Raji (cell line): ENCODE results near the gene SLC4A2.
A peak's percentile ranks its signal among the peaks of the same experiment; 100 is the strongest.

Experiments used
- POLR2A ChIP-seq: IDR thresholded peaks from 2 replicates; pipeline ENCODE4 v1.6.1; 2011; ENCODE audit warnings: low read depth, low read length, control low read depth; ENCODE audit not compliant: insufficient read depth

SLC4A2 gene

GRCh38 chr7:151066273-151066974, 7.0 kb downstream of the SLC4A2 start:
- TF ChIP-seq POLR2A: no peak

DNA sequence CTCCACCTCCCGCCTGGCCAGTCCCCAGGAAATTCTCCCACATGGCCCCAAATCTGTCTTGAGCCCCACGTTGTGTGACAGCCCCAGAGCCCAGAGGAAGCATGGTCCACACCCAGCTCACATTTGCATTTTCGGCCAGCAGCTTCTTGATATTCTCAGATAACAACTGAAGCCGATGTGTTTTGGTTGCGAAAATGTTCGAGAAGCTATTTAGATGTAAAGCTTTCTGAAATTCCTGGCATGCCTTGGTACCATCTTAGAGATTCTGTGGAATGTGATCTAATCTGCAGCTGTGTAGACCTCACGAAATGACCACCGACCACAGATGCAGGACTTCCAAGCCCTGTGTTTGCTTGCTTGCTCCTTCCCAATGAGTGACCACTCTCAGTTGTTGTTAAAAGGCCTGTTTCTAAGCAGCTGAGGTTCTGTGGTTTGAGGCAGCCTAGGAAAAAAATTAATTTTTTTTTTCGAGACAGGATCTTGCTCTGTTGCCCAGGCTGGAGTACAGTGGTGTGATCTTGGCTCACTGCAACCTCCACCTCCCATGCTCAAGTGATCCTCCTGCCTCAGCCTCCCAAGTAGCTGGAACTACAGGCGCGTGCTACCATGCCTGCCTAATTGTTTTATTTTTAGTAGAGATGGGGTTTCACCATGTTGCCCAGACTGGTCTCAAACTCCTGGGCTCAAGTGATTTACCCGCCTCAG, 8.8 kb downstream of the SLC4A2 start:
- TF ChIP-seq POLR2A: no peak

GRCh38 chr7:151069841-151070573, 10.6 kb downstream of the SLC4A2 start:
- no peak for TF ChIP-seq POLR2A

DNA sequence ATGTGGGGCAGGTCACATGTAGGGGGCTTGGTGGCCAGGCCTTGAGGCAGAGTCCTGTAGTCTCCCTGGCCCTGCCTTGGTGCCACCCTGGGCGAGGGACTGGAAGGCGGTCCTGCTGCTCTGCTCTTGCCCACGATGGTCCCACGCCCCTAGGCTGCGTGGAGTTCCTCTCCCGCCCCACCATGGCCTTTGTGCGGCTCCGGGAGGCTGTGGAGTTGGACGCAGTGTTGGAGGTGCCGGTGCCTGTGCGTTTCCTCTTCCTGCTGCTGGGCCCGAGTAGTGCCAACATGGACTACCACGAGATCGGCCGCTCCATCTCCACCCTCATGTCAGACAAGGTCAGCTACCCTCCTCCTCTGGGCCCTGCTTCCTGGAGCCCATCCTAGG, 11.2 kb downstream of the SLC4A2 start:
- no peak for TF ChIP-seq POLR2A

DNA sequence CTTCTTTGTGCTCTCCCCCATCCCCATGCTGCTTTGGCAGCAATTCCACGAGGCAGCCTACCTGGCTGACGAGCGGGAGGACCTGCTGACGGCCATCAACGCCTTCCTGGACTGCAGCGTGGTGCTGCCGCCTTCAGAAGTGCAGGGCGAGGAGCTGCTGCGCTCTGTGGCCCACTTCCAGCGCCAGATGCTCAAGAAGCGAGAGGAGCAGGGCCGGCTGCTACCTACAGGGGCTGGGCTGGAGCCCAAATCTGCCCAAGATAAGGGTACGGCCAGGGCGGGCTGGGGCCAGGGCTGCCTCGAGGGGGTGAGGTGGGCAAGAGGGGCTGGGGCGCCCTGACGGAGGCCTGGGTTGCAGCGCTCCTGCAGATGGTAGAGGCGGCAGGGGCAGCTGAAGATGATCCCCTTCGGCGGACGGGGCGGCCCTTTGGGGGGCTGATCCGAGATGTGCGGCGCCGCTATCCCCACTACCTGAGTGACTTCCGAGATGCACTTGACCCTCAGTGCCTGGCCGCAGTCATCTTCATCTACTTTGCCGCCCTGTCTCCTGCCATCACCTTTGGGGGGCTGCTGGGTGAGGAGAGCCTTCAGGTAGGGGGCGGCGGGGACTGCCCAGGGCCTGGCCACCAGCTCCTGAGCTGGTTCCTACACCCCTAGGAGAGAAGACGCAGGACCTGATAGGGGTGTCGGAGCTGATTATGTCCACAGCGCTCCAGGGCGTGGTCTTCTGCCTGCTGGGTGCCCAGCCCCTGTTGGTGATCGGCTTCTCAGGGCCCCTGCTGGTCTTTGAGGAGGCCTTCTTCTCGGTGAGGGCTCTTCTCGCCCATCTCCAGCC, 11.9 kb downstream of the SLC4A2 start:
- no peak for TF ChIP-seq POLR2A

DNA sequence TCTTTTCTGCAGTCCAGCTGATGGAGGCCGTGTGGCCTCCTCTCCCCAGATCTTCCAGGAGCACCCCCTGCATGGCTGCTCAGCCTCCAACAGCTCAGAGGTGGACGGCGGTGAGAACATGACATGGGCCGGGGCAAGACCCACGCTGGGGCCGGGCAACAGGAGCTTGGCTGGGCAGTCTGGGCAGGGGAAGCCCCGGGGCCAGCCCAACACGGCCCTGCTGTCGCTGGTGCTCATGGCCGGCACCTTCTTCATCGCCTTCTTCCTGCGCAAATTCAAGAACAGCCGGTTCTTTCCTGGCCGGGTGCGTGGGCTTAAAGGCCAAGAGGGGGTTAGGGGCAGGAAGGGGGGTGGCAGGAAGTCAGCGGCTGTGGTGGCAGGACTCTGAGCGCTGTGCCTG, 14.6 kb downstream of the SLC4A2 start:
- no peak for TF ChIP-seq POLR2A

- TF ChIP-seq POLR2A: no peak
Observed at GRCh38 chr7:151074817-151075661, 15.7 kb downstream of the SLC4A2 start.

DNA sequence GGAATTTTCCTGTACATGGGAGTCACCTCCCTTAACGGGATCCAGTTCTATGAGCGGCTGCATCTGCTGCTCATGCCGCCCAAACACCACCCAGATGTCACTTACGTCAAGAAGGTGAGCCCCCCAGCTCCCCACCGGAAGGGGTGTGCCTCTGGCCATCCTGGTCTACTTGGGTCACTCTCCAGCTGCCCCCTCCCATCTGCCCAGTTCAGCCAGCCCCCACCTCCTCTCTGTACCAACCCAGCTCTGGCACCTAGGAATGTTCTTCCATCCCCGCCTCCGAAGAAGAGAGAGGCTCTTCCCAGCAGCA, 16.2 kb downstream of the SLC4A2 start:
- TF ChIP-seq POLR2A: no peak

GRCh38 chr7:151075978-151076426, 16.6 kb downstream of the SLC4A2 start:
- no peak for TF ChIP-seq POLR2A

DNA sequence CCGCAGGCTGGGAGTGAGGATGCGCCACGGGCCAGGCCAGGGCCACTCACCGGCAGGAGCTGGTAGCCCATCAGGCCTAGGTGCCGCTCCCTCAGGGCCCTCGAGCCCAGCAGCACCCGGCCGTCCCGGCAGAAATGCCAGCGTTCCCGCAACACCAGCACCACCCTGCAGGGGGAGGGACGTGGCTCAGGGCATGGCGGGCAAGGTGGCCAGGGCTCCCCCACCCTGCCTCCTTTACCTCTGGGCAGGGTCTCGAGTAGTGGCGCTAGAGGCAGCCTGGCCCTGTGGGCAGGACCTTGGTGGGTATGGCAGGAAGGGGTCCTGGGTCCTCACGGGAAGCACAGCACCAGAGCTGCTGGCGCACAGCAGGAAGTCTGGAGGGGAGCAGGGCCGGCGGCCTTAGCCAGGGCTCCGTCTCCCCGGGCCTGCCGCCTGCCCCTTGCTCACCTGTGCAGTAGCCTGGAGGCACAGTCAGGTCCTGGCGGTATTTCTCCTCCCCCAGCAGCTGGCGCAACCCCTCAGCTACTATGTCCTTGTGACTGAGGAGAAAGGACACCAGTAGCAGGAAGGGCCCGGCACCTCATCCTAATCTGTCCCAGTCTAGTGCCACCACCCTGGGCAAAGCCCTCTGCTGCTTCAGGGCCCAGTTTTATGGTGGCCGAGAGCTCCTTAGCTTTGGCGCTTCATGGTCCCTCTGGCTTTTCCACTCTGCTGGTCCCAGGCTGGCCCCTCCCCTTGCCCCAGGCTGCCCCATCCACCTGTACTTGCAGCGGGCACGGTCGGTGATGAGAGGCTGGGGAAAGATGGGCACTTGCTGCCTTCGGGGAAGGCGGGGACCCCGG, 17.7 kb downstream of the SLC4A2 start:
- TF ChIP-seq POLR2A: no peak; the same call in 1 of the 2 replicates

DNA sequence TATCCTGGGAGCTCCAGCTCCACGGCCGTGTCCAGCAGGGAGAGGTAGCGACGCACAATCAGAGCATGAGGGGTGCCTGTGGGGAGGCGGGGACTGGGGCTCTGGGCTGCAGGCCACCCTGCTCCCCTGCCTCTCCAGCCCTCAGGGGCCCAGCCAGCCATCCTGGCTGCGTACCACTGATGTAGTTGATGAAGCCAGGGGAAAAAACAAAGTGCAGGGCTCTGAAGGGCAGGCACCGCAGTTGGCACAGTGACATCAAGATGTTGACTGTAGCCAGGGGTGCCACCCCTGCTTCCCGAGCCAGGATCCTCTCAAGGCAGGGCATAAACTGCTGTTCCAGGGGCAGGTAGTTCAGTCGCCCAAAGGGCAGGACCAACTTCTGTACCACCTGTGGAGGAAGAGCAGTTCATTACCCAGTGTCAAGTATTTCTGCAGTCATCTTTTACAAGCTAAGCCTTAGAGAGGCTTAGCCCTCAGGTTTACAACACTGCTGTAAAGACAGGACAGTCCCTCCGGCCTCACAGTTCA, 18.4 kb downstream of the SLC4A2 start:
- TF ChIP-seq POLR2A: no peak; the same call in 1 of the 2 replicates

DNA sequence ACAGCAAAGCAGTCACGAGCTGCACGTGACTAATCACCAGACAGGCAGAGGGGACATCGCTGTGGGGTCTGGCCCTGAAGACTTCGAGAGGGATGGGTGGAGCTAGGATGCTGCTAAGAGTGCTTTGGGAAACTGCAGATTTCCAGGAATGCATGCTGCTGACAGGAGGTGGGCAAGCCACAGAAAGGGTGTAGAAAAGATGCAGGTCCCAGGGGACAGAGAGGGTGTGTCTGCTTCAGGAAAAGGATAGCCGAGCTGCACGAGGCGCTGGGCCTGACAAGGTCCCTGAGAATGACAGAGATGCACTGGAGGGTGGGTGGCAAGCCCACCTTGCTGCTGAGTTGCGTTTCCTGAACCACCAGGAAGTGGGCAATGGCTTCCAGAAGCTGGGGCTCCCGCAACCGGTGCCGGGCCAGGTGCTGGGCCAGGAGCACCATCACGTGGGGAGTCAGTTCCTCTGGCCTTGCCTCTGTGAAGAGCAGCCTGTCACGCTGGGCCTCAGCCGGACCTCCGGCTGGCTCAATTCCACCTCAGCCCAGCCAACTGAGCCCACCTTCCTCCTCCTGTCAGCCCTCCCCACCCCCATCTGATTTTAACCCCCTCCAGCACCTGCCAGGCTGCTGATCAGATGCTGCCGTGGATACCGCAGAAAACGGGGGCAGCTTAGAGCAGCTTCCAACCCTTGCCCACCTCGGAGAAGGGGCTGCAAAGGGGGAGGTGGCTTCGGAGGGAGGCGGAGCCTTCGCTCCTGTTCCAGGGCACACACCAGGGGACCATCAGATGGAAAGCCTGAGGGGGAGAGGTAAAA, 19.0 kb downstream of the SLC4A2 start:
- peak; percentile 24; the same call in 1 of the 2 replicates for TF ChIP-seq POLR2A
